Activated T-helper 1 cell treated with Interleukin-2 at 50 U/mL for 16 hours (primary cell): ENCODE measurements around the gene PROSER3.
"Not testable (repeated sequence)": the region's sequence is repeated elsewhere in the genome, so short reads cannot be mapped to it uniquely, and the experiment has no call there.

ENCODE experiments used
- DNase-seq: peaks from one replicate; pipeline ENCODE4 v3.0.0-alpha.2; 2020; ENCODE audit warnings: low read depth

Gene PROSER3

GRCh38 chr19:35755131-35755549 lies 2.8 kb upstream of the PROSER3 start:
- no peak for DNase-seq

- DNase-seq, result peak; percentile 53
Measured at GRCh38 chr19:35755550-35756376, 2.2 kb upstream of the PROSER3 start.

GRCh38 chr19:35756377-35757230 lies 1.4 kb upstream of the PROSER3 start, which contains the start of gene HSPB6:
TSS of gene HSPB6 (minus strand) at chr19:35757029. CDS start at chr19:35757008, 21 bp downstream.
- no peak for DNase-seq

GRCh38 chr19:35757231-35757748 lies 686 bp upstream of the PROSER3 start:
- DNase-seq, result no peak

GRCh38 chr19:35759697-35760096 lies 1.7 kb downstream of the PROSER3 start:
- DNase-seq, result no peak

- no peak for DNase-seq
Measured at GRCh38 chr19:35760711-35761349, 2.9 kb downstream of the PROSER3 start.

GRCh38 chr19:35764432-35765315 lies 6.7 kb downstream of the PROSER3 start:
- no peak for DNase-seq

GRCh38 chr19:35766571-35767104 lies 8.7 kb downstream of the PROSER3 start:
- DNase-seq, result no peak

GRCh38 chr19:35767288-35768081 lies 9.5 kb downstream of the PROSER3 start:
- no peak for DNase-seq

- no peak for DNase-seq
Measured at GRCh38 chr19:35768082-35768421, 10.1 kb downstream of the PROSER3 start.

GRCh38 chr19:35772362-35772761 lies 14.4 kb downstream of the PROSER3 start:
- DNase-seq, result not testable (repeated sequence)

- no peak for DNase-seq
Measured at GRCh38 chr19:35773020-35773806, 15.2 kb downstream of the PROSER3 start.

- DNase-seq, result no peak
Measured at GRCh38 chr19:35774274-35775045, 16.5 kb downstream of the PROSER3 start.

GRCh38 chr19:35775046-35775297 lies 17.0 kb downstream of the PROSER3 start:
- no peak for DNase-seq

GRCh38 chr19:35775298-35776101 lies 17.5 kb downstream of the PROSER3 start, which contains the start of gene ARHGAP33:
TSS of gene ARHGAP33 (plus strand) at chr19:35775564. CDS start at chr19:35775659, 95 bp downstream.
- peak; percentile 95 for DNase-seq

- DNase-seq, result no peak
Measured at GRCh38 chr19:35776102-35776788, 18.3 kb downstream of the PROSER3 start.
